Measurements from ENCODE around the gene TMEM25. TPM values are rescaled to one million over a fixed set of nuclear protein-coding genes. Genes with fewer than 3 reads are reported as not detected.

The TMEM25 gene
- total and polyA plus RNA-seq, 2 of the 13 experiments (the other 11 are each of a cell fraction or from before 2014, with no cell fraction given) = 7.5 to 17.2 TPM

GRCh38 chr11:118530683-118531596 lies at the start of gene TMEM25 (continued):
- TF ChIP-seq CSRNP1 (CRISPR knock-in tag; IDR thresholded peaks at IDR 0.05) (peak; percentile 76; the same call in 1 of the 2 replicates), ZBTB14 (CRISPR knock-in tag; IDR thresholded peaks at IDR 0.05) (peak; percentile 48; the same call in 1 of the 2 replicates), ZBTB25 (CRISPR knock-in tag; IDR thresholded peaks at IDR 0.05) (peak; percentile 57; the same call in 1 of the 2 replicates), ZNF33A (CRISPR knock-in tag; IDR thresholded peaks at IDR 0.05; ENCODE audit: borderline replicate concordance) (no peak), KAT8 (CRISPR knock-in tag; IDR thresholded peaks at IDR 0.05) (peak; percentile 72), HNRNPL (IDR thresholded peaks at IDR 0.05; ENCODE audit: low read depth, low read length) (no peak), ZNF607 (CRISPR knock-in tag; IDR thresholded peaks at IDR 0.05; ENCODE audit: borderline replicate concordance) (peak; percentile 60; the same call in 1 of the 2 replicates), ZFX (CRISPR knock-in tag; IDR thresholded peaks at IDR 0.05; ENCODE audit: low read depth) (peak; percentile 90), LCORL (IDR thresholded peaks at IDR 0.05) (no peak), LCORL (CRISPR knock-in tag; IDR thresholded peaks at IDR 0.05) (no peak; the same call in 1 of the 2 replicates), ZNF781 (CRISPR knock-in tag; IDR thresholded peaks at IDR 0.05; ENCODE audit: borderline replicate concordance, not compliant biosample characterization) (no peak), KLF11 (CRISPR knock-in tag; IDR thresholded peaks at IDR 0.05) (no peak), ZNF451 (CRISPR knock-in tag; IDR thresholded peaks at IDR 0.05) (no peak), ZNF639 (CRISPR knock-in tag; conservative IDR thresholded peaks at IDR 0.05) (peak; percentile 63; the same call in 1 of the 2 replicates), XRCC5 (optimal IDR thresholded peaks at IDR 0.05; ENCODE audit: low read length) (peak; percentile 94), MTA1 (CRISPR knock-in tag; IDR thresholded peaks at IDR 0.05; ENCODE audit: borderline replicate concordance) (peak; percentile 31; the same call in 1 of the 2 replicates), ZNF501 (CRISPR knock-in tag; IDR thresholded peaks at IDR 0.05) (peak; percentile 77; the same call in 1 of the 2 replicates), HNRNPUL1 (IDR thresholded peaks at IDR 0.05; ENCODE audit: low read depth, low read length) (no peak; the same call in 1 of the 2 replicates), ZNF768 (CRISPR knock-in tag; IDR thresholded peaks at IDR 0.05) (peak; percentile 54; the same call in 1 of the 2 replicates), MYC (CRISPR knock-in tag; IDR thresholded peaks at IDR 0.05; ENCODE audit: borderline replicate concordance) (peak; percentile 84; the same call in 1 of the 2 replicates), FOXP1 (IDR thresholded peaks at IDR 0.05) (no peak), FOXP1 (CRISPR knock-in tag; IDR thresholded peaks at IDR 0.05) (no peak), PTBP1 (IDR thresholded peaks at IDR 0.05; ENCODE audit: low read depth, low read length, poor library complexity, severe bottlenecking) (no peak), HCFC1 (IDR thresholded peaks at IDR 0.05; ENCODE audit: low read depth, low read length) (peak; percentile 13; the same call in 1 of the 2 replicates), NFYC (CRISPR knock-in tag; IDR thresholded peaks at IDR 0.05) (no peak)

All from HepG2 (cell line).